Keratinocyte (primary cell): ENCODE measurements around the gene KIF13A.

Experiments
- CTCF ChIP-seq, 3 experiments: IDR thresholded peaks in 1 of 3; conservative IDR thresholded peaks in 1 of 3; optimal IDR thresholded peaks in 1 of 3; 2 replicates in 2 of 3; 3 replicates in 1 of 3; pipeline versions ENCODE3 to v1.5.1; 2011; ENCODE audit warnings: low read length in 3 of 3, mild to moderate bottlenecking in 3 of 3, moderate library complexity in 2 of 3, control low read depth in 1 of 3, inconsistent platforms in 1 of 3; ENCODE audit not compliant: insufficient read depth in 2 of 3; ENCODE audit errors: extremely low read depth in 1 of 3
- EZH2 ChIP-seq: IDR thresholded peaks from one replicate; pipeline ENCODE4 v1.6.1; 2012; ENCODE audit warnings: inconsistent platforms, mild to moderate bottlenecking, low read length, moderate library complexity

GRCh38 chr6:17885889-17886576 is 101.4 kb downstream of the KIF13A start:
- TF ChIP-seq CTCF (optimal IDR thresholded peaks at IDR 0.05 in 1 of 3, IDR thresholded peaks at IDR 0.05 in 1 of 3, conservative IDR thresholded peaks at IDR 0.05 in 1 of 3; ENCODE audit: extremely low read depth in 1 of 3, insufficient read depth in 2 of 3, low read length in 3 of 3) (no peak), EZH2 (no peak)
